IPS-15b (cell line): ENCODE measurements around the gene PRKCA.

Experiments used
- H3K27me3 ChIP-seq: one replicate; pipeline ENCODE4 v1.6.1; 2013; ENCODE audit warnings: low read length; ENCODE audit not compliant: control insufficient read depth, insufficient read depth
- H3K36me3 ChIP-seq: one replicate; pipeline ENCODE4 v1.6.1; 2013; ENCODE audit warnings: low read length; ENCODE audit not compliant: control insufficient read depth, insufficient read depth
- H3K4me1 ChIP-seq: one replicate; pipeline ENCODE4 v1.6.1; 2013; ENCODE audit warnings: mild to moderate bottlenecking, low read length; ENCODE audit not compliant: control insufficient read depth, insufficient read depth
- H3K4me3 ChIP-seq: one replicate; pipeline ENCODE4 v1.5.1; 2013; ENCODE audit warnings: low read depth, low read length
- H3K9ac ChIP-seq: one replicate; pipeline ENCODE4 v1.6.1; 2013; ENCODE audit warnings: low read depth, mild to moderate bottlenecking, low read length
- H3K9me3 ChIP-seq: one replicate; pipeline ENCODE4 v1.6.1; 2013; ENCODE audit warnings: mild to moderate bottlenecking, low read length; ENCODE audit not compliant: control insufficient read depth, insufficient read depth

The PRKCA gene

GRCh38 chr17:66859353-66859752, 556.9 kb downstream of the PRKCA start:
- H3K9me3 ChIP-seq, result no peaks in the 10 kb centered on the region
- H3K4me1 ChIP-seq, result no peaks in the 10 kb centered on the region
- H3K27me3 ChIP-seq, result no peaks in the 10 kb centered on the region
- no peak overlapping the region for H3K9ac ChIP-seq
- H3K4me3 ChIP-seq, result no peak overlapping the region
- no peaks in the 10 kb centered on the region for H3K36me3 ChIP-seq

GRCh38 chr17:66860204-66860603, 557.8 kb downstream of the PRKCA start:
- Histone ChIP-seq H3K27me3 (no peaks in the 10 kb centered on the region), H3K4me3 (no peak overlapping the region), H3K4me1 (no peaks in the 10 kb centered on the region), H3K9ac (no peak overlapping the region), H3K36me3 (no peaks in the 10 kb centered on the region), H3K9me3 (no peaks in the 10 kb centered on the region)
